RKO (cell line): ENCODE data around the gene ZNF263.

Source experiments
- DNase-seq: peaks from one replicate; pipeline ENCODE4 v3.0.0-alpha.2; 2016; ENCODE audit warnings: low spot score

Gene ZNF263

GRCh38 chr16:3282730-3283542 is at the start of gene ZNF263:
Gene ZNF263, plus strand, starts transcription at chr16:3283491. Its CDS starts 328 bp downstream, at chr16:3283819.
- peak; percentile 98 for DNase-seq

- peak; percentile 39 for DNase-seq
Observed at GRCh38 chr16:3234543-3234856, 48.8 kb upstream of the ZNF263 start.

GRCh38 chr16:3234857-3235561 is 48.3 kb upstream of the ZNF263 start, which contains the start of gene ZNF200:
Gene ZNF200, minus strand, starts transcription at chr16:3235158. Its CDS starts 1,403 bp downstream, at chr16:3233755.
- peak; percentile 95 for DNase-seq

GRCh38 chr16:3235856-3236669 is 47.2 kb upstream of the ZNF263 start:
- DNase-seq, result no peak

GRCh38 chr16:3241761-3242160 is 41.5 kb upstream of the ZNF263 start:
- DNase-seq, result no peak

- no peak for DNase-seq
Observed at GRCh38 chr16:3242709-3243108, 40.6 kb upstream of the ZNF263 start.

- no peak for DNase-seq
Observed at GRCh38 chr16:3243882-3244281, 39.4 kb upstream of the ZNF263 start.

GRCh38 chr16:3246002-3246401 is 37.3 kb upstream of the ZNF263 start:
- no peak for DNase-seq

GRCh38 chr16:3246876-3247275 is 36.4 kb upstream of the ZNF263 start:
- no peak for DNase-seq

GRCh38 chr16:3248596-3248995 is 34.7 kb upstream of the ZNF263 start:
- DNase-seq, result no peak

- no peak for DNase-seq
Observed at GRCh38 chr16:3249020-3249419, 34.3 kb upstream of the ZNF263 start.

- no peak for DNase-seq
Observed at GRCh38 chr16:3249451-3249850, 33.8 kb upstream of the ZNF263 start.

GRCh38 chr16:3252967-3253366 is 30.3 kb upstream of the ZNF263 start:
- no peak for DNase-seq

GRCh38 chr16:3254309-3254708 is 29.0 kb upstream of the ZNF263 start:
- DNase-seq, result no peak

GRCh38 chr16:3256146-3256865 is 27.0 kb upstream of the ZNF263 start, which contains the start of gene MEFV:
Gene MEFV, minus strand, starts transcription at chr16:3256633. Its CDS starts 46 bp downstream, at chr16:3256587.
- no peak for DNase-seq

- DNase-seq, result peak; percentile 25
Observed at GRCh38 chr16:3256866-3257465, 26.3 kb upstream of the ZNF263 start.

GRCh38 chr16:3259836-3260235 is 23.5 kb upstream of the ZNF263 start:
- no peak for DNase-seq

GRCh38 chr16:3262517-3262916 is 20.8 kb upstream of the ZNF263 start:
- DNase-seq, result no peak

GRCh38 chr16:3264137-3265036 is 18.9 kb upstream of the ZNF263 start:
- peak; percentile 99 for DNase-seq

GRCh38 chr16:3266873-3267537 is 16.3 kb upstream of the ZNF263 start:
- DNase-seq, result peak; percentile 79
